GM20431 (cell line): ENCODE data around the gene SPDYE2B.
"Not testable (repeated sequence)": the region's sequence is repeated elsewhere in the genome, so short reads cannot be mapped to it uniquely, and the experiment has no call there.

Experiments
- in situ Hi-C: fragments of 300-500 bp; cut with MseI, MboI; formaldehyde crosslinking; loops from one replicate; pipeline ENCODE4 v1.15.0; 2020; ENCODE audit warnings: low sequenced_read_pairs; ENCODE audit not compliant: unreplicated experiment

Gene SPDYE2B

GRCh38 chr7:102638848-102639247 is 11.3 kb upstream of the SPDYE2B start:
- in situ Hi-C loops = not testable (repeated sequence)

- in situ Hi-C loops = not testable (repeated sequence)
Observed at GRCh38 chr7:102642691-102643090, 7.4 kb upstream of the SPDYE2B start, which contains the start of gene UPK3BL1. Gene UPK3BL1 (minus strand): TSS chr7:102642791. CDS start chr7:102642741, 50 bp downstream.

GRCh38 chr7:102643404-102643803 is 6.7 kb upstream of the SPDYE2B start:
- in situ Hi-C loops = not testable (repeated sequence)

GRCh38 chr7:102647813-102648212 is 2.3 kb upstream of the SPDYE2B start:
- in situ Hi-C loops = not testable (repeated sequence)

- in situ Hi-C loops = not testable (repeated sequence)
Observed at GRCh38 chr7:102664765-102665164, 14.6 kb downstream of the SPDYE2B start.

- in situ Hi-C loops = not testable (repeated sequence)
Observed at GRCh38 chr7:102666850-102667249, 16.7 kb downstream of the SPDYE2B start.

- in situ Hi-C loops = not testable (repeated sequence)
Observed at GRCh38 chr7:102667523-102667922, 17.4 kb downstream of the SPDYE2B start.

GRCh38 chr7:102671166-102671955 is 21.2 kb downstream of the SPDYE2B start, which contains the start of gene POLR2J2:
Gene POLR2J2 (minus strand): TSS chr7:102671663. CDS start chr7:102671601, 62 bp downstream.
- in situ Hi-C loops = not testable (repeated sequence)

GRCh38 chr7:102671956-102672307 is 21.8 kb downstream of the SPDYE2B start:
- in situ Hi-C loops = not testable (repeated sequence)

GRCh38 chr7:102673447-102674067 is 23.4 kb downstream of the SPDYE2B start:
- in situ Hi-C loops = not testable (repeated sequence)

- in situ Hi-C loops = not testable (repeated sequence)
Observed at GRCh38 chr7:102675545-102675944, 25.4 kb downstream of the SPDYE2B start.

- in situ Hi-C loops = not testable (repeated sequence)
Observed at GRCh38 chr7:102680780-102681179, 30.7 kb downstream of the SPDYE2B start.

GRCh38 chr7:102682560-102682959 is 32.4 kb downstream of the SPDYE2B start:
- in situ Hi-C loops = not testable (repeated sequence)

GRCh38 chr7:102688299-102689036 is 38.3 kb downstream of the SPDYE2B start:
- in situ Hi-C loops = not testable (repeated sequence)

GRCh38 chr7:102689436-102690282 is 39.5 kb downstream of the SPDYE2B start:
- in situ Hi-C loops = not testable (repeated sequence)

GRCh38 chr7:102690602-102691001 is 40.5 kb downstream of the SPDYE2B start:
- in situ Hi-C loops = not testable (repeated sequence)

GRCh38 chr7:102694008-102694407 is 43.9 kb downstream of the SPDYE2B start:
- in situ Hi-C loops = not testable (repeated sequence)

- in situ Hi-C loops = not testable (repeated sequence)
Observed at GRCh38 chr7:102695033-102695552, 45.0 kb downstream of the SPDYE2B start.

- in situ Hi-C loops = not testable (repeated sequence)
Observed at GRCh38 chr7:102696009-102696408, 45.9 kb downstream of the SPDYE2B start.
